HG03175 (cell line): Measurements from ENCODE around the gene APCDD1L.

Source experiments
- ATAC-seq: cut with Tn5 transposase; IDR thresholded peaks from one replicate; pipeline ENCODE4 v1.9.1; 2021; ENCODE audit warnings: mild to moderate bottlenecking, moderate library complexity; ENCODE audit not compliant: unreplicated experiment

Gene APCDD1L

GRCh38 chr20:58492795-58493524 lies 22.2 kb downstream of the APCDD1L start:
- no peak for ATAC-seq

GRCh38 chr20:58492074-58492718 lies 23.0 kb downstream of the APCDD1L start:
- no peak for ATAC-seq

DNA sequence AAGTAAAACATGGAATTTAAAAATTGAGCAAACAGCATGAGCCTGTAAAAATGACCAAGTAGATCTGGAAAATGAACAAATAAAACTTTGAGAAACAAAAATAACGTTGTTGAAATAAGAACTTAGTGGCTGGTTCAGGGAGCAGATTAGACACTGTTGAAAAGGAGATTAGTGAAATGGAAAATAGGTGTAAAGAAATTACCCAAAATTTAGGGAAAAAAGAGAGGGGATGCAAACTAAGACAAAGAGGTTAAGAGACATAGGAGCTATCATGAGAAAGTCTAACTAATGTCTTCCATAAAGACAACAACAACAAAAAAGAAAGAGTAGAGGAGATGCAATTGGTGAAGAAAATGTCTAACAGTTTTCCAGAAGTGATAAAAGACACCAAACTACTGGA lies 29.0 kb downstream of the APCDD1L start:
- ATAC-seq = no peak

- no peak for ATAC-seq
Observed at GRCh38 chr20:58485393-58485792, 29.8 kb downstream of the APCDD1L start.

GRCh38 chr20:58483470-58483869 lies 31.7 kb downstream of the APCDD1L start:
- ATAC-seq = no peak

DNA sequence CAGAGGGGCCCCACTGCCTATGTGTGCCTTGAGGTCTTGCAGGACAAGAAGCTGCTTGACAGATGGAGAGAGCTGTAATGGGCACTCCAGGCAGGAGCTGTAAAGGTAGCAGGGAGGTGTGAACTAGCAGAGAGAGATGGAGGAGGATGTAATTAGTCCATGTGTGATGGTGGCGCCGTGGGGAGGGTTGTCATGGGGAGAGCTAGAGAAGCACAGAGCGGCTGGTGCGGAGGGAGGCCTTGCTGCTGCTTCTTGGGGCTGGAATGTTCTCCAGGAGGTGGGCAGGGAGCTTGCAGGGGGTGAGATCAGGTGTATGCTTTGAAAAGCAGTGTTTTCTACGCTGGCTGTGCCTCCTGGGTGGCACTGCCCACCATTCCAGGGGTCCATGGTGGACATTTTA lies 32.1 kb downstream of the APCDD1L start:
- ATAC-seq = no peak

DNA sequence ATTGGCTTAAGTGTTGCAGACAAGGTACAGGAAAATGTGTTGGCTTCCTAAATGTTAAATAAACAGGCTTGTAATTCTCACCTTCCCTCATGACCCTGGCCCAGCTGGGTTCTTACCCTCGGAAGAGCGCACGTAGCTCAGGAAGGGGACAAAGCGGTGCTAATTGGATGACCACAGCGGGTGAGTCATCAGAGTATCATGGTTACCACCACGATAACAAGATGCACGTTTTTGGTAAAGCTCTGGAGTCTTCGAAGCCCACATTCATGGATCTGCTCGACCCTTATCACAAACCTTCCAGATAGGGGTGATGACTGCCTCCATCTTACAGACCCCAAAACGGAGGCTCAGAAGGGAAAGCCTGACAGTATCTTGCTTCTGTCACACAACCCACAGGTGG lies 32.8 kb downstream of the APCDD1L start:
- ATAC-seq = no peak

GRCh38 chr20:58481481-58482021 lies 33.6 kb downstream of the APCDD1L start:
- ATAC-seq = no peak

DNA sequence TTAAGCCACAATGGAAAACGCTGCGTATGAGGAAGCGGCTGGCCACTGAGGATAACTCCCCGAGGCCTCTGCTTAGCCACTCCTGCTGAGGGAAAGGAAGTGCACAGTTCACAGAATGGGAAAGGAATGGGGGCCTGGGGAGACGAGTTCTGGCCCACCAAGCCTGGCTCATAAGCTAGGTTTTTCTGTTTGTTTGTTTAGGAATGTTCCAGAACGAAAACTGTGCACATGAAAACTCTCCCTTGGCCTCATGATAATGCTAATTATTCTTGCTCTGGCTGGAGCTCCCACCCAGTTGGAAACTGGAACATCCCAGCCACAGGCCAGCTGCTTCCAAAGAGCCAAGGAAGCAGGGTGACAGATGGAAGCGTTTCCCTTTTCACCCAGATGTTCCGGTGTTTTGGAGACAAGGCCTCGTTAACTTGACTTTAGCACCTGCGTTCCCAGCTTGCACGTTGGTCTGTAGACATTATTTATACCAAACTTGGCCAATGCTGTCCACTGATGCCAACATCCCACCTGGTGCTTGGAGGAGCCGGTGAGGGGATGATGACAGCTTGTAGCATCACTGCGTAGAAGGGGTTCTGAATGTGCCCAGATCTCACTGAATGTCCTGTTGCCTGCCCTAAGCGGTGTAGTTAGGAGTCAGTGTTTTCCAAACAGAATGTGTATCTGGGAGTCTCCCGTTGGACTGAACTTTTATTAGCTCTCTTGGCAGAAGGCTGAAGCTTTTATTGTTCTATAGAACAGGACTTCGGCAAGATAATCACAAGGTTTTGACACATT lies 34.5 kb downstream of the APCDD1L start:
- ATAC-seq = no peak

GRCh38 chr20:58479726-58480440 lies 35.3 kb downstream of the APCDD1L start:
- ATAC-seq = no peak

DNA sequence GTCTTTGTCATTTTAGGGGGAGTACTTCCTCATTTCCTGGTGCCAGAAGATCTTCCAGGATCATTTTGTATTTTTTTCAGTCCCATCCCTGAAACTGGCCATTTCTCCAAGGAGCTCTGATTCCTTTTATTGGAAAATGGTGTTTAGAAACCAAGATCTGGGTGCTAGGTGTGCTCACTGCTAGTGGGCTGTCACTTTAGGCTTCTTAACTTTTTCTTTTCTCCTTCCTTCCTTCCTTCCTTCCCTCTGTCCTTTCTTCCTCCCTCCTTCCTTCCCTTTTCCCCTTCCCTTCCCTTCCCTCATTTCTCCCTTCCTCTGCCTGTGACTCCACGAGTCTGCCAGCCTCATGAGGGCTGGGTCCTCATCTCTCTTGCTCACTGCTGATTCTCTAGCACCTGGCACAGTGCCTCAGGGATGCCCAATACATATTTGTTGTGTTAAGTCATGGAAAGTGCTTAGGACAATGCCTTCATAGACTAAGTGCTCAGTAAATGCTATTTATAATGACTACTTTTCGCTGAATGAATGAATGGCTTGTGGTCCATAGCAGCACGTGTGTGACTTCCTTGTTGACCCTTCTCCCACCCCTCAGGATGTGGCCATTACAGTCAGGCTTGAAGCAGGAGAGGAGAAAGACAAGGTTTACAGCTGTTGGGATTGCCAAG lies 36.9 kb downstream of the APCDD1L start:
- no peak for ATAC-seq

DNA sequence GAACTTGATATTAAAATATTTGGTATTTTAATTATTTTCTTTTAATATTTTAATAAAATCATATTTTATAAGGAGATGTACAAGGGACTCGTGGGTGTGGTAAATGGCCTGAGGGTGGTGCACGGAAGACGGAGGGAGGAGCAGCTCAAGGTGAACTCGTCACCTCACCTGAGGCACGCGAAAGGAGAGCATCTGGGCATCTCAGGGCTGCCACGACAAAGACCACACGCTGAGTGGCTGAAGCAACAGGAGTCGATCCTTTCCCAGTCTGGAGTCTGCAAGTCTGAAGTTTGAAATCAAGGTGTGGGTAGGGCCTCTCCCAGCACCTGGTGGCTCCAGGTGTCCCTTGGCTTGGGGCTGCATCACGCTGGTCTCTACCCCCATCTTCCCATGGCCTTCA lies 39.7 kb downstream of the APCDD1L start:
- no peak for ATAC-seq

DNA sequence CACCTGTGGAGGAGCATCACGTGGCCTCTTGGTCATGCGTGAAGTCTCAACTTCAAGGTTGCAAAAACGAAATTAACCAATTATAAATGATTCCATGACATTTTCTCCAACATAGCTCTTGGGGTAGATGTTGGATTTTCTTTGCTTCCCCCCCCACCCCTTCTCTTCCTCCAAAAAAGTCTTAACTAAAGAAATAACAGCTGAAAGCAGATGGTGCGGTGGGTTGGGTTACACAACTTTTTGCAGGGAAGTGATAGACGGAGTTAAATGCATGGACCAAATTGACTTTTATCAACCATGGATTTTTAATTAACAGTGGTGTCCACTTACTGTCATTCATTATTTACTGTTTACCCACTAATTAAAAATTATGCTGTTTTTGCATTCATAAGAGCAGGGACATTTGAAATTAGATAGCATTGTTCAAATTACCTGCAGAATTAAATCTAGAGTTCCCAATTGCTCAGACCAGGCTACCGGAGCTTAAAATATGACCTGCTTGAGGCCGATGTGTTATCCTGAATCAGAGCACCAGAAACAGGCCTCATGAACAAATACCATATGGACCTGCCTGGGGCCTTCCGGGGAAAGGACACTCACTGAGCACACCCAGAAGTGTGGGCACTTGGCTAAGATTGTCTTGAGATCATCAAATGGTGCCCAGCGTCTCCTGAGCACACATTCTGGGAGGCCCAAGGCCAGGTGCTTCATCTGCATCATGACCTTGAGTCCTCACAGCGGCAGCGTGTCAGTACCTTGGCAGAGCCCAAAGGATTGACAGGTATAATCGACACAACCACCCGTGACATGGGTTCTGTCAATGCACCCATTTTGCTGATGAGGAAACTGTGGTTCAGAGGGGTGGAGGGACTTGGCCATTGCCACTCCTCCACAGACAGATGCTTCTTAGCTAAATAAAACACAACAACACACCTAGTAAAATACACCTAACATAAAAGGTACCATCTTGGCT lies 41.5 kb downstream of the APCDD1L start:
- ATAC-seq = no peak

GRCh38 chr20:58472273-58473018 lies 42.8 kb downstream of the APCDD1L start:
- no peak for ATAC-seq

- ATAC-seq = no peak
Observed at GRCh38 chr20:58471193-58472164, 43.7 kb downstream of the APCDD1L start.

DNA sequence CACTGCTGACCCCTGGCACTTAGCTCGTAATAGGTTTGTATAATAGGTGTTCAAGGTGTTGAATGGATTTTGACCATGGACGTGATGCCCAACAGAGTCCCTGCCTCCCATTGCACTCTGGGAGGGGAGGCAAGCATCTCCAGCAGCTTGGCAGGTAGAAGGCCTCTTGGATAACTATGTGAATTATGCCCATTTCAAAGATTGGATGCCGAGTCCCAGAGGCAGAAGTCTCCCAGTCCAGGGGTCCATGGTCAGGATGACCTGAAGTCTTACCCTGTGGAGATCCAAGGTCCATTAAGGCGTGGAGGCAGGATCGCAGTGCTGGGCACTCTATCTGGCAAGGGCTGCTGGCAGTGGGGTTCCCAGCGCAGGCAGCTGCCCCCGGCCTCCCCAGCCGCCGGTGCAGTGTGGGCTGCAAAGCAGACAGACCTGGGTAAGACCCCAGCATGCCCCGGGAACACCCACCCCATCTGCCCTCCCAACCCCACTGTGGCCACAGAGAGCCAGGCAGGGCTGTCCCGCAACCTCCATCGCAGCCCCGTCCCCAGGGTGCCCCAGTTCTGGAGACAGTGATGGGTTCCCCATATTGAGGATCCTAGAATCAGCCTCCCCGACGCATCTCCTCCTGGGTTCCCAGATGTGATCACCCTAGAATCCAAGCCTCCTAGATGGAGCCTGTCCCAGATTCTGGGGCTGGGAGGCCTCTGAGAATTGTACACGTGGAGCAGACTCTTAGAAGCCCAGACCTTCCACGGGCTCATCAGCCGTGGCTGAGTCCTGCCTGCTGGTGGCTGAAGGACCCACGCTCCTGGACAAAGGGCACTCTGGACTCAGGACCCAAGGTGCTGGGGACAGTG lies 44.6 kb downstream of the APCDD1L start:
- ATAC-seq = no peak
